ENCODE data around the gene MAP2K3.
"Not testable (repeated sequence)": the region's sequence is repeated elsewhere in the genome, so short reads cannot be mapped to it uniquely, and the experiment has no call there.

The MAP2K3 gene

DNA sequence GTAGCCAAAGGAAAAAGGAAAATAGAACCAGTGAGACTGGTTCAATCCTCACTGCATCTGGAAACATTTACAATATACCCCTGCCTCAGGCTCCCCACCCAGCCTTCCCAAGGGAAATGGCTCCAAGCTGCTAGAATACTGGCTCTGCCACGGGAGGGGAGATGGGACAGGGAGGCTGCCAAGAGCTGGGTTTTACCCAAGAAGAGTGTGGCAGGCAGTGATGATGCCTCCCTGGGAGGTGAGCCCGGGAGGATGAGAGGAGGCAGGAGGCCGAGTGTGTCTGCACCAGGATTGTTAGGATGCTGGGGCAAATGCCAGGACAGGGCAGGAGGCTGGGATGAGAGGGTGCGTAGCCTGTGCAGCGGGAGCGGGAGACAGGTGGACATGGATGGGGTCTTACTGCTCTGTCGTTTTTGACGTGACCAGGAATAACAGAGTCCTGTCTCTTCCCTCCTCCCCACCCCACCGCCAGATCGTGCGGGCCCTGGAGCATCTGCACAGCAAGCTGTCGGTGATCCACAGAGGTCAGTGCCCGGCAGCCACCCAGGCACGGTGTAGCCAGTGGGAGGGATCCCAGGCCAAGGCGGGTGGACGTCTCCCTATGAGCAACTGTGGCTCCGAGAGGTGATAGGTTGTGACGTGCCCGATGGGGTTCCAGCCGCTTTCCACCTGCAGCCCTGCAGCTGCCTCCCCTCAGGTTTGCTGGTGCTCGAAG lies 18.4 kb downstream of the MAP2K3 start:
- DNase-seq (ENCODE audit: low read depth in 2 of 2): no peak
- TF ChIP-seq, protein P1, sequence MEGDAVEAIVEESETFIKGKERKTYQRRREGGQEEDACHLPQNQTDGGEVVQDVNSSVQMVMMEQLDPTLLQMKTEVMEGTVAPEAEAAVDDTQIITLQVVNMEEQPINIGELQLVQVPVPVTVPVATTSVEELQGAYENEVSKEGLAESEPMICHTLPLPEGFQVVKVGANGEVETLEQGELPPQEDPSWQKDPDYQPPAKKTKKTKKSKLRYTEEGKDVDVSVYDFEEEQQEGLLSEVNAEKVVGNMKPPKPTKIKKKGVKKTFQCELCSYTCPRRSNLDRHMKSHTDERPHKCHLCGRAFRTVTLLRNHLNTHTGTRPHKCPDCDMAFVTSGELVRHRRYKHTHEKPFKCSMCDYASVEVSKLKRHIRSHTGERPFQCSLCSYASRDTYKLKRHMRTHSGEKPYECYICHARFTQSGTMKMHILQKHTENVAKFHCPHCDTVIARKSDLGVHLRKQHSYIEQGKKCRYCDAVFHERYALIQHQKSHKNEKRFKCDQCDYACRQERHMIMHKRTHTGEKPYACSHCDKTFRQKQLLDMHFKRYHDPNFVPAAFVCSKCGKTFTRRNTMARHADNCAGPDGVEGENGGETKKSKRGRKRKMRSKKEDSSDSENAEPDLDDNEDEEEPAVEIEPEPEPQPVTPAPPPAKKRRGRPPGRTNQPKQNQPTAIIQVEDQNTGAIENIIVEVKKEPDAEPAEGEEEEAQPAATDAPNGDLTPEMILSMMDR (IDR thresholded peaks at IDR 0.05; ENCODE audit: low read depth, low read length): no peak
- no peak overlapping the region for H3K4me3 ChIP-seq (replicated peaks in 1 of 2; ENCODE audit: low read depth in 2 of 2, low read length in 2 of 2)

- DNase-seq (ENCODE audit: low read depth in 2 of 2): no peak
- no peak overlapping the region for H3K4me3 ChIP-seq (replicated peaks in 1 of 2; ENCODE audit: low read depth in 2 of 2, low read length in 2 of 2)
- TF ChIP-seq, protein P1 (IDR thresholded peaks at IDR 0.05; ENCODE audit: low read depth, low read length): no peak
Observed at GRCh38 chr17:21303441-21304065, 19.0 kb downstream of the MAP2K3 start.

GRCh38 chr17:21304091-21304490 lies 19.6 kb downstream of the MAP2K3 start:
- TF ChIP-seq, protein P1 (IDR thresholded peaks at IDR 0.05; ENCODE audit: low read depth, low read length): no peak
- DNase-seq (ENCODE audit: low read depth in 2 of 2): no peak
- H3K4me3 ChIP-seq (replicated peaks in 1 of 2; ENCODE audit: low read depth in 2 of 2, low read length in 2 of 2): no peak overlapping the region

DNA sequence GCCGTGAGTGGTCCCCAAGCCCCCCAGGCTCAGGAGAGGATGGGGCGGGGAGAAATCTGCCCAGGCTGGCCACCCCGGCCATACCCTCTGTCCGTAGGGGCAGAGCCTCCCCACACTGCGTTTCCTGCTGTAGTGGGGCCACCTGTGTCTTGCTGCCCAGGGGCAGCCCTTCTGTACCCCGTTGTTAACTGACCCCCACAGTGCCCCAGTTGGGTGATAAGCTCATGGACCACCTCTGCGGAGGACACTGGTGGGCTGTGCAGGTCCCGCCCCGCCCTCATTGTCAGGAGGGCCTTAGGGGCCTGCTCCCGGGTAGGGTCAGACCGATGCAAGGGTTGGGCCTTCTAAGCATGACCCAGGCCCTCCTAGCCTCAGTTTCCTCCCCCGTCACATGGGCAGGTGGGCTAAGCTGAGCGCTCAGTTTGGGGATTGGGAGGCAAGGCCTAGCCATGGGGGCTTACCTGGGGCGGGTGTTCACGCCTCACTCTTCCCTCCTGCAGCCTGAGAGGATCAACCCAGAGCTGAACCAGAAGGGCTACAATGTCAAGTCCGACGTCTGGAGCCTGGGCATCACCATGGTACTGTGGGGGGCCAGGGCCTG lies 20.1 kb downstream of the MAP2K3 start:
- DNase-seq (ENCODE audit: low read depth in 2 of 2); H3K4me3 ChIP-seq (replicated peaks in 1 of 2; ENCODE audit: low read depth in 2 of 2, low read length in 2 of 2): not testable (repeated sequence)

- not testable (repeated sequence) for H3K4me3 ChIP-seq (replicated peaks in 1 of 2; ENCODE audit: low read depth in 2 of 2, low read length in 2 of 2); DNase-seq (ENCODE audit: low read depth in 2 of 2)
Observed at GRCh38 chr17:21305431-21306180, 21.1 kb downstream of the MAP2K3 start.

GRCh38 chr17:21306611-21307272 lies 22.2 kb downstream of the MAP2K3 start:
- H3K4me3 ChIP-seq (replicated peaks in 1 of 2; ENCODE audit: low read depth in 2 of 2, low read length in 2 of 2); DNase-seq (ENCODE audit: low read depth in 2 of 2): not testable (repeated sequence)

DNA sequence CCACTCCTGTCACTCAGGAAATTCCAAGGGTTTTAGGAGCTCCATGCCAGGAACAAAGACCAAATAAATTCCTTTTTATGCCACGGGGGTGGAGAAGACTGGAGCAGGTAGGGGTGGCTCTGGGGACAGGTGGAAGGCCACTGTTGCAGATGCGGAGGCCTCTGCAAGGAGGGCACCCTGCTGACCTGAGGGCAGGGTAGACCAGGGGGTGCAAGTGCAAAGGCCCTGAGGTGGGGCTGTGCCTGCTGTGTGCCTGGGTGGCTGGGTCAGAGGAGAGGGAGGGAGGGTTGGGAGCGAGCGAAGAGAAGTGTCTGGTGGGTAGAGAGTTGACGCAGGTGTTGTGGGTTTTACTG lies 22.7 kb downstream of the MAP2K3 start:
- H3K4me3 ChIP-seq (replicated peaks in 1 of 2; ENCODE audit: low read depth in 2 of 2, low read length in 2 of 2); DNase-seq (ENCODE audit: low read depth in 2 of 2): not testable (repeated sequence)

GRCh38 chr17:21308931-21309381 lies 24.4 kb downstream of the MAP2K3 start:
- H3K4me3 ChIP-seq (replicated peaks in 1 of 2; ENCODE audit: low read depth in 2 of 2, low read length in 2 of 2); DNase-seq (ENCODE audit: low read depth in 2 of 2): not testable (repeated sequence)

- not testable (repeated sequence) for H3K4me3 ChIP-seq (replicated peaks in 1 of 2; ENCODE audit: low read depth in 2 of 2, low read length in 2 of 2); DNase-seq (ENCODE audit: low read depth in 2 of 2)
Observed at GRCh38 chr17:21310061-21310765, 25.7 kb downstream of the MAP2K3 start.

GRCh38 chr17:21310766-21311602 lies 26.5 kb downstream of the MAP2K3 start:
- DNase-seq (ENCODE audit: low read depth in 2 of 2); H3K4me3 ChIP-seq (replicated peaks in 1 of 2; ENCODE audit: low read depth in 2 of 2, low read length in 2 of 2): not testable (repeated sequence)
